ENCODE measurements around the gene LSP1.
"Not testable (repeated sequence)": the region's sequence is repeated elsewhere in the genome, so short reads cannot be mapped to it uniquely, and the experiment has no call there.

Gene LSP1

GRCh38 chr11:1935156-1936071, 82.5 kb downstream of the LSP1 start:
- Histone ChIP-seq H3K9me3 (ENCODE audit: control insufficient read depth in 1 of 2, low read length in 2 of 2) (no peaks in the 10 kb centered on the region), H3K27me3 (ENCODE audit: low read depth, low read length) (no peaks in the 10 kb centered on the region), H3K4me1 (ENCODE audit: control insufficient read depth in 1 of 2, insufficient read depth in 2 of 2, low read length in 2 of 2) (peaks cover 0 to 14% of the 10 kb centered on the region in 2 donors), H3K27ac (ENCODE audit: low read length) (no peak overlapping the region), H3K4me3 (ENCODE audit: low read depth in 1 of 2, low read length in 2 of 2) (no peak overlapping the region), H3K36me3 (ENCODE audit: control insufficient read depth in 1 of 2, insufficient read depth in 2 of 2, low read length in 2 of 2) (no peaks in the 10 kb centered on the region)

- Histone ChIP-seq H3K27me3 (ENCODE audit: low read depth, low read length) (no peaks in the 10 kb centered on the region), H3K36me3 (ENCODE audit: control insufficient read depth in 1 of 2, insufficient read depth in 2 of 2, low read length in 2 of 2) (no peaks in the 10 kb centered on the region), H3K4me1 (ENCODE audit: control insufficient read depth in 1 of 2, insufficient read depth in 2 of 2, low read length in 2 of 2) (peaks cover 0 to 11% of the 10 kb centered on the region in 2 donors), H3K4me3 (ENCODE audit: low read depth in 1 of 2, low read length in 2 of 2) (no peak overlapping the region), H3K27ac (ENCODE audit: low read length) (no peak overlapping the region), H3K9me3 (ENCODE audit: control insufficient read depth in 1 of 2, low read length in 2 of 2) (no peaks in the 10 kb centered on the region)
Measured at GRCh38 chr11:1936072-1936780, 83.3 kb downstream of the LSP1 start.

GRCh38 chr11:1936781-1937615, 84.1 kb downstream of the LSP1 start:
- no peak overlapping the region for H3K4me3 ChIP-seq (ENCODE audit: low read depth in 1 of 2, low read length in 2 of 2)
- H3K36me3 ChIP-seq (ENCODE audit: control insufficient read depth in 1 of 2, insufficient read depth in 2 of 2, low read length in 2 of 2) = no peaks in the 10 kb centered on the region
- H3K9me3 ChIP-seq (ENCODE audit: control insufficient read depth in 1 of 2, low read length in 2 of 2) = no peaks in the 10 kb centered on the region
- H3K27ac ChIP-seq (ENCODE audit: low read length) = no peak overlapping the region
- peaks cover 0 to 10% of the 10 kb centered on the region in 2 donors for H3K4me1 ChIP-seq (ENCODE audit: control insufficient read depth in 1 of 2, insufficient read depth in 2 of 2, low read length in 2 of 2)
- H3K27me3 ChIP-seq (ENCODE audit: low read depth, low read length) = no peaks in the 10 kb centered on the region

DNA sequence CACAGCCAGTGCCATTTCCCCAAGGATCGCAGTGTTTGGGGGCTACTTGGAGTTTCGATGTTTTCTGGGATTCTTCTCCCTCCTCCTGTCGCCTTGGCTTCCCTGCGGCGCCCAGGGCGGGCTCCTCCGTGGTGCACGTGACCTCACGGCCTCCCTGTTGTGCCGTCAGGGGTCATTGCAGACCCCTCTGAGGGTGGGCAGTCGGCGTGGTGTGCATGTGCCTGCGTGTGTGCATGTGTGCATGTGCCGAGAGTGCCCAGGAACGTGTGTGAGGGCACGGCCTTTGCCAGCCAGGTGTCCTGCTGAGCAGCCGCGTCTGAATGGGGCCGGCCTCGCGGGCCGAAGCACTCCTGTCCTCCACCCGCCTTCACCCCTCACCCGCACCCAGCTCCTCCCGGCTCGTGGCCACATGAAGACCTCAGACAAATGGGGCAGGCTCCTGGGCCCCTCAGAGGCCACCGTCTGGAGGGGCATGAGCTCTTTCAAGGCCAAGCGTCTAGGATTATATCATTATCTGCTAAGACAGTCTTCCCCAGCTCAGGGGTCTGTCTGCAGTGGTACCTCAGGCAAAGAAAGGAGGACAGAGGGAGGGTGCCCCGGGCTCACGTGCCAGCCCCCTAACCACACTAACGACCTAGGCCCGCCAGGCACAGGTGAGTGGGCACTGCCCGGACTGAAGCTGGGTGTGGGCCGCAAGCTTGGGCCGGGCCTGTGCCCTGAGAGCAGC, 84.9 kb downstream of the LSP1 start:
- Histone ChIP-seq H3K27ac (ENCODE audit: low read length) (no peak overlapping the region), H3K4me3 (ENCODE audit: low read depth in 1 of 2, low read length in 2 of 2) (no peak overlapping the region), H3K36me3 (ENCODE audit: control insufficient read depth in 1 of 2, insufficient read depth in 2 of 2, low read length in 2 of 2) (no peaks in the 10 kb centered on the region), H3K9me3 (ENCODE audit: control insufficient read depth in 1 of 2, low read length in 2 of 2) (no peaks in the 10 kb centered on the region), H3K27me3 (ENCODE audit: low read depth, low read length) (no peaks in the 10 kb centered on the region), H3K4me1 (ENCODE audit: control insufficient read depth in 1 of 2, insufficient read depth in 2 of 2, low read length in 2 of 2) (peaks cover 0 to 10% of the 10 kb centered on the region in 2 donors)

DNA sequence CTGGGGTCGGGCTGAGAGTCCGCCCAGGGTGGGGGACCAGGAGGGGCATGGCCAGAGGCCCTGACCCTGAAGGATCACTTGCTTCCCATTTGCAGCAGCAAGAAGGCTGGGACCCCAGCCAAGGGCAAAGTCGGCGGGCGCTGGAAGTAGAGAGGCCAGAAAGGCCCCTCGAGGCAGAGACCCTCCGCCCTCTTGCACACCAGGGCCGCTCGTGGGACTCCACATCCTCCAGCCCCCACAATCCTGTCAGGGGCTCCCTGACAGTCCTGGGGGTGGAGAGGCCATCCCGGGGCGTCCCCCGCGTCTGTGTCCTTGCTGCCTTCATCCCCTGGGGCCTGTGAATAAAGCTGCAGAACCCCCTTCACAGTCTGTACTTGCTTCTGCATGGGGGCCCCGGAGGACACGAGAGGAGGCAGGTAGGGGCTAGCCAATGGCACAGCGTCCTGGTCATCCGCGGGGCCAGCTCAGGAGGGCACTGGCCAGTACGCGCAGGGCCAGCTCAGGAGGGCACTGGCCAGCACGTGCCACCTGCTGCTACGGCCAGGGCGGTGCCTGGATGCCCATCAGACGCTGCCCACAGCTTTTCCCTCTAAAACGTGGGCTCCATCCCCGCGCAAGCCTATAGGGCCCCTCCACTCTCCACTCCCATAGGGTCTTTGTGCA, 85.6 kb downstream of the LSP1 start:
- no peak overlapping the region for H3K27ac ChIP-seq (ENCODE audit: low read length)

GRCh38 chr11:1939006-1939625, 86.2 kb downstream of the LSP1 start:
- no peaks in the 10 kb centered on the region for H3K27me3 ChIP-seq (ENCODE audit: low read depth, low read length)
- H3K36me3 ChIP-seq (ENCODE audit: control insufficient read depth in 1 of 2, insufficient read depth in 2 of 2, low read length in 2 of 2) = no peaks in the 10 kb centered on the region
- no peak overlapping the region for H3K27ac ChIP-seq (ENCODE audit: low read length)
- peaks cover 0 to 10% of the 10 kb centered on the region in 2 donors for H3K4me1 ChIP-seq (ENCODE audit: control insufficient read depth in 1 of 2, insufficient read depth in 2 of 2, low read length in 2 of 2)
- H3K4me3 ChIP-seq (ENCODE audit: low read depth in 1 of 2, low read length in 2 of 2) = no peak overlapping the region
- H3K9me3 ChIP-seq (ENCODE audit: control insufficient read depth in 1 of 2, low read length in 2 of 2) = no peaks in the 10 kb centered on the region

More for the DNA sequence above, 85.6 kb downstream of the LSP1 start:
- H3K36me3 ChIP-seq (ENCODE audit: control insufficient read depth in 1 of 2, insufficient read depth in 2 of 2, low read length in 2 of 2) = no peaks in the 10 kb centered on the region
- peaks cover 0 to 10% of the 10 kb centered on the region in 2 donors for H3K4me1 ChIP-seq (ENCODE audit: control insufficient read depth in 1 of 2, insufficient read depth in 2 of 2, low read length in 2 of 2)
- H3K4me3 ChIP-seq (ENCODE audit: low read depth in 1 of 2, low read length in 2 of 2) = no peak overlapping the region
- H3K9me3 ChIP-seq (ENCODE audit: control insufficient read depth in 1 of 2, low read length in 2 of 2) = no peaks in the 10 kb centered on the region
- H3K27me3 ChIP-seq (ENCODE audit: low read depth, low read length) = no peaks in the 10 kb centered on the region

- not testable (repeated sequence) for H3K27ac ChIP-seq (ENCODE audit: low read length); H3K27me3 ChIP-seq (ENCODE audit: low read depth, low read length); H3K9me3 ChIP-seq (ENCODE audit: control insufficient read depth in 1 of 2, low read length in 2 of 2); H3K4me3 ChIP-seq (ENCODE audit: low read depth in 1 of 2, low read length in 2 of 2); H3K36me3 ChIP-seq (ENCODE audit: control insufficient read depth in 1 of 2, insufficient read depth in 2 of 2, low read length in 2 of 2)
- H3K4me1 ChIP-seq (ENCODE audit: control insufficient read depth in 1 of 2, insufficient read depth in 2 of 2, low read length in 2 of 2) = peaks cover 0 to 10% of the 10 kb centered on the region in 2 donors
Measured at GRCh38 chr11:1939788-1940187, 86.9 kb downstream of the LSP1 start.
